Liver (tissue), 9 donors: ENCODE results near the gene MED12L. TPM values are rescaled to one million over a fixed set of nuclear protein-coding genes. Genes with fewer than 3 reads are reported as not detected.

Experiments used
- DNase-seq: peaks from one replicate; pipeline ENCODE4 v3.0.0-alpha.2; 2017; ENCODE audit warnings: low spot score
- H3K27ac ChIP-seq, 2 donors: one replicate each; pipeline ENCODE4 v1.7.0; 2013; ENCODE audit warnings: inconsistent platforms in 2 of 2, low read length in 2 of 2, control low read depth in 1 of 2, low read depth in 1 of 2, mild to moderate bottlenecking in 1 of 2
- H3K27me3 ChIP-seq, 4 donors: one replicate each; pipeline versions ENCODE4 v1.6.1 to v1.7.0; 2013; ENCODE audit warnings: low read length in 3 of 4, inconsistent platforms in 1 of 4, mild to moderate bottlenecking in 1 of 4, moderate library complexity in 1 of 4; ENCODE audit not compliant: control insufficient read depth in 4 of 4, insufficient read depth in 4 of 4
- H3K36me3 ChIP-seq, 4 donors: one replicate each; pipeline versions ENCODE4 v1.6.1 to v1.7.0; 2013; ENCODE audit warnings: low read length in 3 of 4, mild to moderate bottlenecking in 3 of 4, low read depth in 1 of 4, moderate library complexity in 1 of 4; ENCODE audit not compliant: control insufficient read depth in 4 of 4, insufficient read depth in 3 of 4
- H3K4me1 ChIP-seq, 4 donors: one replicate each; pipeline versions ENCODE4 v1.6.1 to v1.7.0; 2013; ENCODE audit warnings: low read length in 3 of 4, mild to moderate bottlenecking in 3 of 4, moderate library complexity in 1 of 4; ENCODE audit not compliant: control insufficient read depth in 4 of 4, insufficient read depth in 4 of 4
- H3K4me3 ChIP-seq, 3 donors: one replicate each; pipeline versions ENCODE4 v1.6.1 to v1.7.0; 2013; ENCODE audit warnings: low read length in 3 of 3, control low read depth in 1 of 3, low read depth in 1 of 3, mild to moderate bottlenecking in 1 of 3
- H3K9ac ChIP-seq, 2 donors: one replicate each; pipeline ENCODE4 v1.7.0; 2013; ENCODE audit warnings: low read length in 2 of 2, mild to moderate bottlenecking in 2 of 2, moderate library complexity in 2 of 2, control low read depth in 1 of 2, low read depth in 1 of 2
- H3K9me3 ChIP-seq, 4 donors: one replicate each; pipeline versions ENCODE4 v1.6.1 to v1.7.0; 2013; ENCODE audit warnings: low read length in 3 of 4; ENCODE audit not compliant: control insufficient read depth in 4 of 4
- ATF3 ChIP-seq: IDR thresholded peaks from 2 replicates; pipeline ENCODE4 v1.6.1; 2016; ENCODE audit warnings: antibody characterized with exemption
- EGR1 ChIP-seq, 2 donors: IDR thresholded peaks; 2 replicates each; pipeline ENCODE4 v1.6.1; 2016 to 2018; ENCODE audit warnings: antibody characterized with exemption in 2 of 2, low read depth in 2 of 2
- FOXA1 ChIP-seq: IDR thresholded peaks from 2 replicates; pipeline ENCODE4 v1.6.1; 2016; ENCODE audit warnings: antibody characterized with exemption
- FOXA2 ChIP-seq: IDR thresholded peaks from 2 replicates; pipeline ENCODE4 v1.6.1; 2016; ENCODE audit warnings: antibody characterized with exemption
- GABPA ChIP-seq, 2 donors: IDR thresholded peaks in 1 of 2; conservative IDR thresholded peaks in 1 of 2; 2 replicates each; pipeline ENCODE4 v1.6.1; 2016; ENCODE audit warnings: antibody characterized with exemption in 2 of 2, mild to moderate bottlenecking in 1 of 2, moderate library complexity in 1 of 2
- HNF4A ChIP-seq, 2 donors: conservative IDR thresholded peaks; 2 replicates each; pipeline ENCODE4 v1.6.1; 2016; ENCODE audit warnings: antibody characterized with exemption in 2 of 2, mild to moderate bottlenecking in 2 of 2
- HNF4G ChIP-seq: IDR thresholded peaks from 2 replicates; pipeline ENCODE4 v1.6.1; 2016; ENCODE audit warnings: antibody characterized with exemption
- JUND ChIP-seq, 2 donors: IDR thresholded peaks; 2 replicates each; pipeline ENCODE4 v1.6.1; 2016; ENCODE audit warnings: antibody characterized with exemption in 2 of 2
- NR2F2 ChIP-seq: IDR thresholded peaks from 2 replicates; pipeline ENCODE4 v1.6.1; 2016; ENCODE audit warnings: antibody characterized with exemption
- RAD21 ChIP-seq, 2 donors: IDR thresholded peaks; 2 replicates each; pipeline ENCODE4 v1.6.1; 2016; ENCODE audit warnings: antibody characterized with exemption in 2 of 2, mild to moderate bottlenecking in 2 of 2
- RXRA ChIP-seq, 2 donors: IDR thresholded peaks; 2 replicates each; pipeline ENCODE4 v1.6.1; 2017 to 2018; ENCODE audit warnings: antibody characterized with exemption in 2 of 2, mild to moderate bottlenecking in 1 of 2
- SP1 ChIP-seq: IDR thresholded peaks from 2 replicates; pipeline ENCODE4 v1.6.1; 2018; ENCODE audit warnings: antibody characterized with exemption, mild to moderate bottlenecking
- TAF1 ChIP-seq: conservative IDR thresholded peaks from 2 replicates; pipeline ENCODE4 v1.6.1; 2016; ENCODE audit warnings: antibody characterized with exemption, mild to moderate bottlenecking
- YY1 ChIP-seq: IDR thresholded peaks from 2 replicates; pipeline ENCODE4 v1.6.1; 2016; ENCODE audit warnings: antibody characterized with exemption, mild to moderate bottlenecking
- ZBTB33 ChIP-seq: IDR thresholded peaks from 2 replicates; pipeline ENCODE4 v1.6.1; 2016; ENCODE audit warnings: antibody characterized with exemption
- WGBS: extraction: QIAGEN DNeasy Blood & Tissue Kit; methylation state at CpG from one replicate; pipeline ENCODE4 v1.1.7; 2013; 5-methylcytosine and 5-hydroxymethylcytosine counted together
- polyA plus RNA-seq, 2 donors: library from polyadenylated mRNA; stranded (reverse) in 1 of 2; unstranded in 1 of 2; fragments of 200-250 nt in 1 of 2; fragments of >200 nt in 1 of 2; fragmentation: Nextera tagmentation in 1 of 2; extraction: Ambion mirVana in 1 of 2; gene quantifications; one replicate each; pipeline versions ENCODE4 v1.2.1 to v1.2.3, GENCODE V29; 2013 to 2015
- total RNA-seq, 2 donors: library from RNA; depleted of rRNA; stranded (reverse); fragments of >200 nt; gene quantifications; one replicate each; pipeline ENCODE4 v1.2.3, GENCODE V29; 2014
- TF ChIP-seq, protein P1 (sequence below): fragments of 150-350 bp; IDR thresholded peaks from 2 replicates; pipeline ENCODE4 v1.5.1; 2017; ENCODE audit warnings: improper control_type of control experiment, low read depth, low read length; ENCODE audit not compliant: missing input control
- TF ChIP-seq, protein P2 (sequence below): IDR thresholded peaks from 2 replicates; pipeline ENCODE4 v1.6.1; 2016; ENCODE audit warnings: antibody characterized with exemption, mild to moderate bottlenecking
- TF ChIP-seq, protein P3 (sequence below): IDR thresholded peaks from 2 replicates; pipeline ENCODE4 v1.6.1; 2016; ENCODE audit warnings: antibody characterized with exemption
- donor health status: healthy.
- donor health status: healthy.
- donor health status: healthy.
- donor health status: healthy.
- donor health status: healthy.

The MED12L gene
- total and polyA plus RNA-seq, 4 donors = 0.02 to 2.1 (median 0.49) TPM

- no peak overlapping the region for H3K9ac ChIP-seq
These were observed 60.2 kb downstream of the MED12L start for GRCh38 chr3:151145713-151146070.

GRCh38 chr3:151146071-151146730 lies 60.7 kb downstream of the MED12L start:
- TF ChIP-seq, protein P1, sequence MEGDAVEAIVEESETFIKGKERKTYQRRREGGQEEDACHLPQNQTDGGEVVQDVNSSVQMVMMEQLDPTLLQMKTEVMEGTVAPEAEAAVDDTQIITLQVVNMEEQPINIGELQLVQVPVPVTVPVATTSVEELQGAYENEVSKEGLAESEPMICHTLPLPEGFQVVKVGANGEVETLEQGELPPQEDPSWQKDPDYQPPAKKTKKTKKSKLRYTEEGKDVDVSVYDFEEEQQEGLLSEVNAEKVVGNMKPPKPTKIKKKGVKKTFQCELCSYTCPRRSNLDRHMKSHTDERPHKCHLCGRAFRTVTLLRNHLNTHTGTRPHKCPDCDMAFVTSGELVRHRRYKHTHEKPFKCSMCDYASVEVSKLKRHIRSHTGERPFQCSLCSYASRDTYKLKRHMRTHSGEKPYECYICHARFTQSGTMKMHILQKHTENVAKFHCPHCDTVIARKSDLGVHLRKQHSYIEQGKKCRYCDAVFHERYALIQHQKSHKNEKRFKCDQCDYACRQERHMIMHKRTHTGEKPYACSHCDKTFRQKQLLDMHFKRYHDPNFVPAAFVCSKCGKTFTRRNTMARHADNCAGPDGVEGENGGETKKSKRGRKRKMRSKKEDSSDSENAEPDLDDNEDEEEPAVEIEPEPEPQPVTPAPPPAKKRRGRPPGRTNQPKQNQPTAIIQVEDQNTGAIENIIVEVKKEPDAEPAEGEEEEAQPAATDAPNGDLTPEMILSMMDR = peak; percentile 90
- TF ChIP-seq HNF4G (peak; percentile 22), FOXA2 (no peak), SP1 (peak; percentile 50), FOXA1 (no peak), GABPA (IDR thresholded peaks at IDR 0.05 in 1 of 2, conservative IDR thresholded peaks at IDR 0.05 in 1 of 2) (no peak), JUND (IDR thresholded peaks at IDR 0.05) (peak in 1 of 2 donors; percentile 21), RXRA (IDR thresholded peaks at IDR 0.05) (peak; percentile 21 to 62), ZBTB33 (no peak), NR2F2 (no peak), HNF4A (conservative IDR thresholded peaks at IDR 0.05) (peak; percentile 67 to 80), RAD21 (IDR thresholded peaks at IDR 0.05) (peak; percentile 97 to 99), ATF3 (no peak), YY1 (peak; percentile 80), TAF1 (no peak), EGR1 (IDR thresholded peaks at IDR 0.05; ENCODE audit: low read depth in 2 of 2) (no peak)
- TF ChIP-seq, protein P2, sequence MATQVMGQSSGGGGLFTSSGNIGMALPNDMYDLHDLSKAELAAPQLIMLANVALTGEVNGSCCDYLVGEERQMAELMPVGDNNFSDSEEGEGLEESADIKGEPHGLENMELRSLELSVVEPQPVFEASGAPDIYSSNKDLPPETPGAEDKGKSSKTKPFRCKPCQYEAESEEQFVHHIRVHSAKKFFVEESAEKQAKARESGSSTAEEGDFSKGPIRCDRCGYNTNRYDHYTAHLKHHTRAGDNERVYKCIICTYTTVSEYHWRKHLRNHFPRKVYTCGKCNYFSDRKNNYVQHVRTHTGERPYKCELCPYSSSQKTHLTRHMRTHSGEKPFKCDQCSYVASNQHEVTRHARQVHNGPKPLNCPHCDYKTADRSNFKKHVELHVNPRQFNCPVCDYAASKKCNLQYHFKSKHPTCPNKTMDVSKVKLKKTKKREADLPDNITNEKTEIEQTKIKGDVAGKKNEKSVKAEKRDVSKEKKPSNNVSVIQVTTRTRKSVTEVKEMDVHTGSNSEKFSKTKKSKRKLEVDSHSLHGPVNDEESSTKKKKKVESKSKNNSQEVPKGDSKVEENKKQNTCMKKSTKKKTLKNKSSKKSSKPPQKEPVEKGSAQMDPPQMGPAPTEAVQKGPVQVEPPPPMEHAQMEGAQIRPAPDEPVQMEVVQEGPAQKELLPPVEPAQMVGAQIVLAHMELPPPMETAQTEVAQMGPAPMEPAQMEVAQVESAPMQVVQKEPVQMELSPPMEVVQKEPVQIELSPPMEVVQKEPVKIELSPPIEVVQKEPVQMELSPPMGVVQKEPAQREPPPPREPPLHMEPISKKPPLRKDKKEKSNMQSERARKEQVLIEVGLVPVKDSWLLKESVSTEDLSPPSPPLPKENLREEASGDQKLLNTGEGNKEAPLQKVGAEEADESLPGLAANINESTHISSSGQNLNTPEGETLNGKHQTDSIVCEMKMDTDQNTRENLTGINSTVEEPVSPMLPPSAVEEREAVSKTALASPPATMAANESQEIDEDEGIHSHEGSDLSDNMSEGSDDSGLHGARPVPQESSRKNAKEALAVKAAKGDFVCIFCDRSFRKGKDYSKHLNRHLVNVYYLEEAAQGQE = peak; percentile 18
- TF ChIP-seq, protein P3, sequence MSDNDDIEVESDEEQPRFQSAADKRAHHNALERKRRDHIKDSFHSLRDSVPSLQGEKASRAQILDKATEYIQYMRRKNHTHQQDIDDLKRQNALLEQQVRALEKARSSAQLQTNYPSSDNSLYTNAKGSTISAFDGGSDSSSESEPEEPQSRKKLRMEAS = no peak
- H3K9ac ChIP-seq = no peak overlapping the region
- H3K4me3 ChIP-seq = no peak overlapping the region
- DNase-seq = peak; percentile 64
- no peaks in the 10 kb centered on the region for H3K27me3 ChIP-seq
- no peaks in the 10 kb centered on the region for H3K9me3 ChIP-seq
- peaks cover 0 to 4% (median 3%) of the 10 kb centered on the region in 4 donors for H3K4me1 ChIP-seq
- no peaks in the 10 kb centered on the region for H3K36me3 ChIP-seq
- H3K27ac ChIP-seq = no peak overlapping the region
- 10% methylated on average over 9 of the region's 9 CpGs for WGBS

More at GRCh38 chr3:151145713-151146070, 60.2 kb downstream of the MED12L start:
- no peaks in the 10 kb centered on the region for H3K9me3 ChIP-seq
- WGBS = 31% methylated on average over 6 of the region's 6 CpGs
- no peaks in the 10 kb centered on the region for H3K36me3 ChIP-seq
- H3K4me3 ChIP-seq = no peak overlapping the region
- no peak for DNase-seq
- H3K4me1 ChIP-seq = peaks cover 0 to 4% (median 3%) of the 10 kb centered on the region in 4 donors
- TF ChIP-seq NR2F2 = no peak
- TF ChIP-seq, protein P1 = no peak
- no peak overlapping the region for H3K27ac ChIP-seq
- H3K27me3 ChIP-seq = no peaks in the 10 kb centered on the region
